ENCODE data around the gene DENND2C.

DNA sequence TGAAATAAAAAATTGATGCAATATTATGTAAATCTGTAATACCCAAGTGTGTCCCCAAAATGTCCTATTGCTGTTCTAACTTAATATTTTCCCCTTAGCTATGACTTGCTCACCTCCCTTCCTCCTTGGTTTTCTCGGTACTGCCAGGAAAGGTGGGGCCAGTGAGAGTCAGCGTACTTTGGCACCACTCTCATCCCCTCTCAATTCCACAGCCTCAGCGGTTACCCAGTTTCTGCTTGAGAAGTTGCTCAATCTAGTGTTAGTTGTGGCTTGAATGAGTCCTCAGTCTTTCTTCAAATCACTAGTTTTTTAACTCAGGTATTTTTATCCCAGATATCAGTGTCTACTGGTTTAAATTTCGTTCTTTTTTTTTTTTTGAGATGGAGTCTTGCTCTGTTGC lies 120.7 kb downstream of the DENND2C start:
- TF ChIP-seq, protein P1, sequence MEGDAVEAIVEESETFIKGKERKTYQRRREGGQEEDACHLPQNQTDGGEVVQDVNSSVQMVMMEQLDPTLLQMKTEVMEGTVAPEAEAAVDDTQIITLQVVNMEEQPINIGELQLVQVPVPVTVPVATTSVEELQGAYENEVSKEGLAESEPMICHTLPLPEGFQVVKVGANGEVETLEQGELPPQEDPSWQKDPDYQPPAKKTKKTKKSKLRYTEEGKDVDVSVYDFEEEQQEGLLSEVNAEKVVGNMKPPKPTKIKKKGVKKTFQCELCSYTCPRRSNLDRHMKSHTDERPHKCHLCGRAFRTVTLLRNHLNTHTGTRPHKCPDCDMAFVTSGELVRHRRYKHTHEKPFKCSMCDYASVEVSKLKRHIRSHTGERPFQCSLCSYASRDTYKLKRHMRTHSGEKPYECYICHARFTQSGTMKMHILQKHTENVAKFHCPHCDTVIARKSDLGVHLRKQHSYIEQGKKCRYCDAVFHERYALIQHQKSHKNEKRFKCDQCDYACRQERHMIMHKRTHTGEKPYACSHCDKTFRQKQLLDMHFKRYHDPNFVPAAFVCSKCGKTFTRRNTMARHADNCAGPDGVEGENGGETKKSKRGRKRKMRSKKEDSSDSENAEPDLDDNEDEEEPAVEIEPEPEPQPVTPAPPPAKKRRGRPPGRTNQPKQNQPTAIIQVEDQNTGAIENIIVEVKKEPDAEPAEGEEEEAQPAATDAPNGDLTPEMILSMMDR (conservative IDR thresholded peaks at IDR 0.05 in 1 of 2, IDR thresholded peaks at IDR 0.05 in 1 of 2; ENCODE audit: extremely low read depth in 1 of 2, insufficient read depth in 1 of 2, low read depth in 1 of 2, low read length in 2 of 2), result no peak
- TF ChIP-seq EZH2 (IDR thresholded peaks at IDR 0.05; ENCODE audit: borderline replicate concordance, low read length), result no peak
